Spleen (tissue), 11 donors: Measurements from ENCODE around the gene POU2AF2. TPM values are rescaled to one million over a fixed set of nuclear protein-coding genes. Genes with fewer than 3 reads are reported as not detected.
"Not testable (repeated sequence)": the region's sequence is repeated elsewhere in the genome, so short reads cannot be mapped to it uniquely, and the experiment has no call there.

Experiments
- DNase-seq: peaks from one replicate; pipeline ENCODE4 v3.0.0-alpha.2; 2020
- H3K27ac ChIP-seq, 8 donors: fragments of 200-600 bp; sonication (generic) in 7 of 8; 1 replicate in 4 of 8; 2 replicates in 4 of 8; pipeline versions ENCODE4 v1.5.0 to v1.8.0; 2016 to 2021; ENCODE audit warnings: inconsistent platforms in 4 of 8, mild to moderate bottlenecking in 4 of 8, moderate library complexity in 1 of 8
- H3K27me3 ChIP-seq, 7 donors: fragments of 200-600 bp; sonication (generic) in 6 of 7; replicated peaks in 1 of 7; 1 replicate in 4 of 7; 2 replicates in 3 of 7; pipeline versions ENCODE4 v1.5.0 to v1.8.0; 2016 to 2021; ENCODE audit warnings: inconsistent platforms in 3 of 7, mild to moderate bottlenecking in 1 of 7
- H3K36me3 ChIP-seq, 6 donors: fragments of 200-600 bp; sonication (generic) in 5 of 6; 1 replicate in 4 of 6; 2 replicates in 2 of 6; pipeline versions ENCODE4 v1.5.0 to v1.8.0; 2016 to 2021; ENCODE audit warnings: inconsistent platforms in 2 of 6
- H3K4me1 ChIP-seq, 6 donors: fragments of 200-600 bp; sonication (generic) in 5 of 6; 1 replicate in 3 of 6; 2 replicates in 3 of 6; pipeline versions ENCODE4 v1.5.0 to v1.8.0; 2016 to 2021; ENCODE audit warnings: inconsistent platforms in 3 of 6
- H3K4me3 ChIP-seq, 8 donors: fragments of 200-600 bp; sonication (generic) in 7 of 8; 1 replicate in 4 of 8; 2 replicates in 4 of 8; pipeline versions ENCODE4 v1.5.0 to v1.8.0; 2016 to 2021; ENCODE audit warnings: inconsistent platforms in 4 of 8, mild to moderate bottlenecking in 4 of 8, moderate library complexity in 2 of 8
- H3K9me3 ChIP-seq, 8 donors: fragments of 200-600 bp; sonication (generic) in 7 of 8; 1 replicate in 4 of 8; 2 replicates in 4 of 8; pipeline versions ENCODE4 v1.5.0 to v1.8.0; 2016 to 2021; ENCODE audit warnings: inconsistent platforms in 4 of 8
- POLR2A ChIP-seq, 3 donors: fragments of 450-650 bp; IDR thresholded peaks; one replicate each; pipeline ENCODE4 v1.5.1; 2017; ENCODE audit warnings: antibody characterized with exemption in 3 of 3, mild to moderate bottlenecking in 1 of 3
- POLR2AphosphoS5 ChIP-seq, 3 donors: sonication (generic); formaldehyde crosslinking; IDR thresholded peaks; one replicate each; pipeline ENCODE4 v1.5.1; 2017; ENCODE audit warnings: antibody characterized with exemption in 3 of 3
- WGBS, 5 donors: extraction: QIAGEN DNeasy Blood & Tissue Kit in 3 of 5; methylation state at CpG; one replicate each; pipeline versions ENCODE4 v1.1.5 to v1.1.7; 2013 to 2018; 5-methylcytosine and 5-hydroxymethylcytosine counted together
- intact Hi-C: fragments of 100-400 bp; cut with DNase I; formaldehyde crosslinking; loops from one replicate; pipeline ENCODE4 v1.15.0; 2023; ENCODE audit warnings: low total_unique reads
- polyA plus RNA-seq, 3 donors: library from polyadenylated mRNA; stranded (reverse); fragments of 200-250 nt; gene quantifications; one replicate each; pipeline ENCODE4 v1.2.1, GENCODE V29; 2013
- total RNA-seq, 7 donors: library from RNA; depleted of rRNA in 3 of 7; stranded (reverse); fragments of >200 nt in 3 of 7; fragmentation: NEBNext Ultra II Directional in 4 of 7; extraction: Animal tissue kit (Norgen Biotek cat#: 25700) in 4 of 7; gene quantifications; one replicate each; pipeline versions ENCODE4 v1.1.0 to v1.2.1, GENCODE V29; 2016 to 2021
- TF ChIP-seq, protein P1 (sequence below), 11 experiments: fragments of 200-600 bp in 7 of 11; fragments of 450-650 bp in 4 of 11; sonication (generic) in 4 of 11; IDR thresholded peaks in 8 of 11; conservative IDR thresholded peaks in 3 of 11; 1 replicate in 7 of 11; 2 replicates in 4 of 11; pipeline versions ENCODE4 v1.4.0 to v1.8.0; 2016 to 2021; ENCODE audit warnings: antibody characterized with exemption in 11 of 11, inconsistent platforms in 4 of 11, mild to moderate bottlenecking in 1 of 11
- donor health status: healthy with polysubstance abuse.
- donor health status: DM: no; HTN: no; CAD: no; lungs with moderate emphysema.
- donor health status: DM: no; HTN: no; CAD: no.
- donor health status: Bipolar disorder and iron deficiency.
- donor health status: healthy.
- donor health status: DM: no; HTN: no; CAD: no.
- donor health status: DM: yes; HTN: yes; CAD: no.

Gene POU2AF2
- total and polyA plus RNA-seq, 10 donors, result not detected

DNA sequence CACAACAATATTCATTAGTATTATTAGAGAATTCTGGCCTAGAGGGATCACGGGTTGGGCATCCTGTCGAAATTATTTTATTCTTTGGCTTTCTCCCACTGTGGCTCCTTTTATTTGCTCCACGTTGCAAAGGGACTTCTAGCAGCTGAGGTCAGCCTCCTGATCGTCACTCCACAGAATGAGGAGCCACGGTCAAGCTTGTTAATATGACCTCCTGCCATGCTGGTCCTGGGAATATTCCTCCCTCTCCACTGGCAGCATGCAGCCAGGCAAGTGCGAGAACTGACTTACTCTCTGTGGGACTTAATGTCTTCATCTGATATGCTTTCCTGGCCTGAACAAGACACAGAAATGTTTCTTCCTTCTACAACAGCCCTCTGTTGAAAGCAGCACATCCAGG, 73.8 kb downstream of the POU2AF2 start:
- Histone ChIP-seq H3K27ac (no peak overlapping the region), H3K27me3 (no peaks in the 10 kb centered on the region), H3K4me3 (no peak overlapping the region), H3K9me3 (no peaks in the 10 kb centered on the region), H3K36me3 (no peaks in the 10 kb centered on the region), H3K4me1 (no peaks in the 10 kb centered on the region)
- 70 to 89% (median 78%) methylated on average over 6 of the region's 6 CpGs for WGBS, 5 donors
- TF ChIP-seq POLR2A (IDR thresholded peaks at IDR 0.05) (no peak), POLR2AphosphoS5 (IDR thresholded peaks at IDR 0.05) (no peak)
- TF ChIP-seq, protein P1, sequence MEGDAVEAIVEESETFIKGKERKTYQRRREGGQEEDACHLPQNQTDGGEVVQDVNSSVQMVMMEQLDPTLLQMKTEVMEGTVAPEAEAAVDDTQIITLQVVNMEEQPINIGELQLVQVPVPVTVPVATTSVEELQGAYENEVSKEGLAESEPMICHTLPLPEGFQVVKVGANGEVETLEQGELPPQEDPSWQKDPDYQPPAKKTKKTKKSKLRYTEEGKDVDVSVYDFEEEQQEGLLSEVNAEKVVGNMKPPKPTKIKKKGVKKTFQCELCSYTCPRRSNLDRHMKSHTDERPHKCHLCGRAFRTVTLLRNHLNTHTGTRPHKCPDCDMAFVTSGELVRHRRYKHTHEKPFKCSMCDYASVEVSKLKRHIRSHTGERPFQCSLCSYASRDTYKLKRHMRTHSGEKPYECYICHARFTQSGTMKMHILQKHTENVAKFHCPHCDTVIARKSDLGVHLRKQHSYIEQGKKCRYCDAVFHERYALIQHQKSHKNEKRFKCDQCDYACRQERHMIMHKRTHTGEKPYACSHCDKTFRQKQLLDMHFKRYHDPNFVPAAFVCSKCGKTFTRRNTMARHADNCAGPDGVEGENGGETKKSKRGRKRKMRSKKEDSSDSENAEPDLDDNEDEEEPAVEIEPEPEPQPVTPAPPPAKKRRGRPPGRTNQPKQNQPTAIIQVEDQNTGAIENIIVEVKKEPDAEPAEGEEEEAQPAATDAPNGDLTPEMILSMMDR (IDR thresholded peaks at IDR 0.05 in 8 of 11, conservative IDR thresholded peaks at IDR 0.05 in 3 of 11), result no peak
- intact Hi-C loops, result no loop called here
- no peak for DNase-seq

DNA sequence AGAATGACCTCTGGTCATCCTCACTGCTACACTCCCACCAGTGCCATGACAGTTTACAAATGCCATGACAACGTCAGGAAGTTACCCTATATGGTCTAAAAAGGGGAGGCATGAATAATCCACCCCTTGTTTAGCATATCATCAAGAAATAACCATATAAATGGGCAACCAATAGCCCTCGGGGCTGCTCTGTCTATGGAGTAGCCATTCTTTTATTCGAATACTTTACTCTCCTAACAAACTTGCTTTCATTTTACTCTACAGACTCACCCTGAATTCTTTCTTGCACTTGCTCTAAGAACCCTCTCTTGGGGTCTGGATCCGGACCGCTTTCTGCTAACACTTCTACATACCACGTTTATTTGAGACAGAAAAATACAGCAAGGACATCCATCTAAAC, 74.7 kb downstream of the POU2AF2 start:
- WGBS, 5 donors, result 79 to 85% (median 83%) methylated on average over 6 of the region's 6 CpGs
- H3K36me3 ChIP-seq, DNase-seq, H3K27ac ChIP-seq, H3K9me3 ChIP-seq, H3K4me1 ChIP-seq, intact Hi-C loops, H3K27me3 ChIP-seq, H3K4me3 ChIP-seq: not testable (repeated sequence)

DNA sequence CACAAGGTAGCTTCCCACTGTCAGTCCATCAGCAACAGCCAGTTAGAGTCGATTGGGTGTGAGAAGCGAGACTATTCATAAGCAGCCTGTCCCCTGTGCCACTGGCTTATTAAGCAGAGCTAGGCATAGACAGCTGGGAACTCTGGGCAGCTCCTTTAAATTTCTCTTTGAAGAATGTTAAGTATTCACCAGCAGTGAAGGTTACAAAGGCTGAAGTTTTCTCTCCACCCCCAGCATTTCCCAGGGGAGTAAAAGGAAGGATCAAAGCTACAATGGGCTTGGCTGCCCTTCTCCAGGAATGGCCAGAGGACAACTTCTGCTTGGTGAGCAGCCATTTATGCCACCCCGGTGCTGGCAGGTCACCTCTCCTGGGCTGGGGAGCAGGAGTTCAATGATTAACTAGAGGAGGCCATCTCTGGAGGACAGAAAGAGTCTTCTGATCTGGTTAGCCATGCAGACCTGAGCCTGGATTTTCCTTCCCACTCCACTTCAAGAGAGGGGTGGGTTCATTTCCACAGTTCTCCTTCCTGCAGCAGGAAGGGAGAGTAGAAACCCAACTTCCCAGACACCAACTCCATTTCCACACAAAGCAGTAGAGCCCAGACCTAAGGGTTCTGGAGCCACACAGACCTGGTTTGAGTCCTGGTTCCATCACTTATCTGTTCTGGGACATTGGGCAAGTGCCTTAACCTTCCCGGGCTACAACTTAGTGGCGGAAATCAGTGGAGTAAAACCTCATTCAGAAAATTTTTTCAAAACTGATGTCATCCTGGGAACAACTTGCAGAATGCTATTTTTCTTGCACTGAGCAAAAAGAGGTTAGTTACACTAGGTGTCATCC, 75.4 kb downstream of the POU2AF2 start:
- Histone ChIP-seq H3K9me3 (no peaks in the 10 kb centered on the region), H3K4me1 (no peaks in the 10 kb centered on the region), H3K4me3 (no peak overlapping the region), H3K27ac (no peak overlapping the region), H3K27me3 (no peaks in the 10 kb centered on the region), H3K36me3 (no peaks in the 10 kb centered on the region)
- TF ChIP-seq POLR2AphosphoS5 (IDR thresholded peaks at IDR 0.05) (no peak), POLR2A (IDR thresholded peaks at IDR 0.05) (no peak)
- TF ChIP-seq, protein P1 (IDR thresholded peaks at IDR 0.05 in 8 of 11, conservative IDR thresholded peaks at IDR 0.05 in 3 of 11), result no peak
- no peak for DNase-seq
- intact Hi-C loops, result no loop called here
- 85 to 93% (median 89%) methylated on average over 5 of the region's 5 CpGs for WGBS, 5 donors

DNA sequence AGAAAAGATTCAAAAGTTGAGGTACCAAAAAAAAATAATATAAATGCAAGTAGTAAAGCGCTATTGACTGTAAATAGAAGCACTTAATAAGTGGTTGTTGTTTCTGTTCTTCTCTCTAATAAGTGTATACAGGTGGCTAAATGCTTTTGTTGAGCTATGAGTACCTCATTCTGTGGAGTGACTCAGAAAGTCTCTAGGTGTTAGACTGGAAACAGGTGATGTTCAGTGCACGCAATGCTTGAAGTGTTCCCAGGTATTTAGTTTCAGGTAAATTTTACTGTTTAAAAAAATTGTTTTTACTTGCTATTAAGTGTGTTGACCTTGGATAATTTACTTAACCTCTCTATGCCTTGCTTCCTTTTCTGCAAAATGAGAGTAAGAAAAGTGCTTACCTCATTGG, 77.0 kb downstream of the POU2AF2 start:
- H3K4me1 ChIP-seq, result no peaks in the 10 kb centered on the region
- 83 to 96% (median 93%) methylated on average over 2 of the region's 2 CpGs for WGBS, 5 donors

More for the DNA sequence above, 77.0 kb downstream of the POU2AF2 start:
- intact Hi-C loops, result no loop called here
- no peak for DNase-seq
- Histone ChIP-seq H3K4me3 (no peak overlapping the region), H3K27me3 (no peaks in the 10 kb centered on the region), H3K9me3 (no peaks in the 10 kb centered on the region), H3K27ac (no peak overlapping the region), H3K36me3 (no peaks in the 10 kb centered on the region)
- TF ChIP-seq, protein P1 (IDR thresholded peaks at IDR 0.05 in 8 of 11, conservative IDR thresholded peaks at IDR 0.05 in 3 of 11), result no peak
- TF ChIP-seq POLR2AphosphoS5 (IDR thresholded peaks at IDR 0.05) (no peak), POLR2A (IDR thresholded peaks at IDR 0.05) (no peak)
